Measurements from ENCODE around the gene ATP5F1A. TPM values are rescaled to one million over a fixed set of nuclear protein-coding genes. Genes with fewer than 3 reads are reported as not detected.

Gene ATP5F1A
- total RNA-seq, 2 experiments from 2014 or later = 284 to 285 TPM

DNA sequence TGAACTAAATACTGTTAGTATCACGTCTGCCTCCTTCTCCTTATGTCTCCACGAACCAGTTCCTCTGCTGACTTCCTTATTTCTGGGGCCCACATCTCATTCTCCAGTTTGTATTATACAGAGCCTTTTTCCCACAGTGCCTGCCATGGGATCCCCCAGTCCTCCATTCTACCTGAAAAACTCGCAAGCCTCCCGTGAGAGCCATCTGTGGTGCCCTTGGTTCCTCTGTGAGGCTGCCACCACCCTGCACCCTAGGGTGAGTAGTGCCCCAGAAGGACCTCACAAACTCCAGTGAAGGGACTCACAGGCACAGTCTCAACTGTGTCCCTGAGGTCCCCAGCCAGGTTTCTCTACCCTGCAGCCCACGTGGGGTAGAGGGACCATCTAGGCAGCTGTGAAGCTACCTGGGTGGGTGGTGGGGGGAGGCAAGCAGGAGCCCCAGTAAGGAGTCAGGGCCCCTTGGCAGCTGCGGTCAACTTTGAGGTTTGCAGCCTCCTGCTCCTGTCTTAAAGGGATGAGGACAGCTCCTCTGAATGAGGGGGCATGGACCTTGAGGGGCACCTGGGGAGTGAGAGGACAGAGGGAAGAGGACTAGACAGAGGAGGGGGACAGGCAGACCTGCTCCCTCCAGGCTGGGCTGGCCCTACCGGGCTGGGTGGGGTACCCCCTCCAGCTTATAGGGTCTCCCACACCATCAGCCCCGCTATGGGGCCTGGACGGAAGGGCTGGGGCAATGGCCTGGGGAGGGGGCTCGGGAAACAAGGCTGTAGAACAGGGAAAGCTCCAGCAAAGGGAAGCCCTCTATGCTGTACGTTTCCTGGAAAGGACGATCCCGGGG, 27.1 kb downstream of the ATP5F1A start:
- no peaks in the 10 kb centered on the region for H3K27me3 Mint-ChIP-seq
- no peaks in the 10 kb centered on the region for H3K36me3 Mint-ChIP-seq
- peak overlapping the region; percentile 73 for H3K27ac Mint-ChIP-seq
- H3K4me1 Mint-ChIP-seq = peaks cover 29% of the 10 kb centered on the region
- peak; percentile 44 for DNase-seq
- POLR2A ChIA-PET = interaction anchor here (0.9 to 2.3 kb wide), 7 partner anchors 10 to 384 kb away, joined by 3 to 10 read pairs (median 6); no protein-coding TSS in a partner anchor
- no peaks in the 10 kb centered on the region for H3K9me3 Mint-ChIP-seq
- ATAC-seq (ENCODE audit: low read depth) = peak; percentile 11
- peak overlapping the region; percentile 78 for H3K4me3 Mint-ChIP-seq

DNA sequence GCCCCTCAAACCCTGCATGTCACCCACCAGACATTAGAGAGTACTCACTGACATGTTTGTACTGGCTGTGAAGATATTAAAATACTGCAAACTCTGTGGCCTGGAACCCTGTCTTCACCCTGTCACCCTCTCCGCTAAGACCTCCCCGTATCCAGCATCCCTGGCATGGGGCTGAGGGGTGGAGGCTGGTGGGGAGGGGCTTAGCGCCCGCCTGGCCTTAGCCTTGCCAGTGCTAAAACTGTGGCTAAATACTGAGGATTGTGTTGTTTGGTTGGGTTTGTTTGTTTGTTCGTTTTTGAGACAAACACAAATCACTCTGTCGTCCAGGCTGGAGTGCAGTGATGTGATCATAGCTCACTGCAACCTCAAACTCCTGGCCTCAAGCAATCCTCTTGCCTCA, 27.9 kb downstream of the ATP5F1A start:
- Mint-ChIP-seq H3K4me3 (no peak overlapping the region), H3K4me1 (peaks cover 29% of the 10 kb centered on the region), H3K27ac (no peak overlapping the region), H3K9me3 (no peaks in the 10 kb centered on the region), H3K36me3 (no peaks in the 10 kb centered on the region), H3K27me3 (no peaks in the 10 kb centered on the region)
- no peak for DNase-seq
- POLR2A ChIA-PET = no interaction called here
- no peak for ATAC-seq (ENCODE audit: low read depth)

DNA sequence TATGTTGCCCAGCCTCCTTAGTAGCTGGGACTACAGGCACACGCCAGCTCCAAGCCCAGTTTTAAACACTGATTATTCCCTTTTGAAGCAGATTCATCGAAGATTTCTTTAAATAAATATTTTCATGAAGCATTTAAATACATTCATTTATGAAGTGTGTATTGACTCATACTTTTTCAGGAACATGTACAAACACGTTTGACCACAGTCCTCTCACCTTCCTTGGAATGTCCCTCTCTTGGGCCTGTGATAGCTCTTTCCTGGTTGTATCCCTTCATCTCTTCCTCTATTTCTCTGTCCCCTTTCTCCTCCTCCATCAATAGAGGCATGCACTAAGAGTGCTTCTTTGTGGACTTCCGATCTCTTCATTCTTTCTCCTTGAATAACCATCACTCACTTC, 28.6 kb downstream of the ATP5F1A start:
- ATAC-seq (ENCODE audit: low read depth) = no peak
- no peak overlapping the region for H3K4me3 Mint-ChIP-seq
- H3K27me3 Mint-ChIP-seq = no peaks in the 10 kb centered on the region
- no peaks in the 10 kb centered on the region for H3K36me3 Mint-ChIP-seq
- POLR2A ChIA-PET = no interaction called here
- no peak for DNase-seq
- peaks cover 29% of the 10 kb centered on the region for H3K4me1 Mint-ChIP-seq
- H3K27ac Mint-ChIP-seq = no peak overlapping the region
- H3K9me3 Mint-ChIP-seq = no peaks in the 10 kb centered on the region

DNA sequence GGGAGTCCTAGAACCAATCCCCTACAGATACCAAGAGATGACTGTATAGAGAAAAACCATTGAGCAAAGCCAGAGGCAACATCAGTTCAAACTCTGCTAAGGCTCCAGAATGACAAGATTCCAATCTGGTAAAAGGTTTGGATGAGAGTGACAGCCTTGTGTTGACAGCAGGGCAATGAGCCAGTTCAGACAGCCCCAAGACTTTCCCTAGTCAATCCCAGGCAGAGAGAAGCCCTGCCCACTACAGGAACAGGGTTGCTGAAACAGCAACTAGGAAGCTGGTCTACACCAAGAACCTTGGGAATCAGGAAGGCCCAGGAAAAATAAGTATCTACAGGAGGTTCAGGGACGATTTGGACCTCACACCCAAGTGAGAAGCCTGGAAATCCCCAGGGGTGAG, 29.3 kb downstream of the ATP5F1A start:
- Mint-ChIP-seq H3K4me1 (peaks cover 26% of the 10 kb centered on the region), H3K4me3 (no peak overlapping the region), H3K27ac (no peak overlapping the region), H3K36me3 (no peaks in the 10 kb centered on the region), H3K9me3 (no peaks in the 10 kb centered on the region), H3K27me3 (no peaks in the 10 kb centered on the region)
- no peak for ATAC-seq (ENCODE audit: low read depth)
- no peak for DNase-seq
- POLR2A ChIA-PET = no interaction called here

DNA sequence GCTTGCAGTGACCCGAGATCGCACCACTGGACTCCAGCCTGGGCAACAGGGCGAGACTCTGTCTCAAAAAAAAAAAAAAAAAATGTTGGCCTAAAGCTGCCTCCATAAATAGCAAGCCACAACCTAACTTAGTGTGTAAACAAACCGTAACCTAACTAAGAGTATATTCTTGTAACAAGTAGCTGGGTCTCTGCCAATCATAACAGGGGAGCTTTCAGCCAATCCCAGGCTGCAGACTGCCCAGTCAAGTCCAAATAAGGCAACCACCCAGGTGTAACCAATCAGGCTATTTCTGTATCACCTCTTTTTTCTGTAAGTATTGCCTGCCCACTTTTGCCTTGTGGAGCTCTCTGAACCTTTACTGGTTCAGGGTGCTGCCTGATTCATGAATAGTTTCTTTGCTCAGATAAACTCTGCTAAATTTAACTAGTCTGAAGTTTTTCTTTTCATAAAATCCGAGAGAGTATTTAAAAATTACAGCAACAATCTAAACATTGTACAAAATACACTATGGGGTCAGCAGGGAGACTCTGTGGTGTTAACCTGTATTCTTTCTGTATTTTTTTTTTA, 30.6 kb downstream of the ATP5F1A start:
- ATAC-seq (ENCODE audit: low read depth) (no peak), DNase-seq (no peak)
- Mint-ChIP-seq H3K4me1 (peaks cover 20% of the 10 kb centered on the region), H3K27me3 (no peaks in the 10 kb centered on the region), H3K9me3 (no peaks in the 10 kb centered on the region), H3K27ac (no peak overlapping the region), H3K4me3 (no peak overlapping the region), H3K36me3 (no peaks in the 10 kb centered on the region)
- POLR2A ChIA-PET = no interaction called here

DNA sequence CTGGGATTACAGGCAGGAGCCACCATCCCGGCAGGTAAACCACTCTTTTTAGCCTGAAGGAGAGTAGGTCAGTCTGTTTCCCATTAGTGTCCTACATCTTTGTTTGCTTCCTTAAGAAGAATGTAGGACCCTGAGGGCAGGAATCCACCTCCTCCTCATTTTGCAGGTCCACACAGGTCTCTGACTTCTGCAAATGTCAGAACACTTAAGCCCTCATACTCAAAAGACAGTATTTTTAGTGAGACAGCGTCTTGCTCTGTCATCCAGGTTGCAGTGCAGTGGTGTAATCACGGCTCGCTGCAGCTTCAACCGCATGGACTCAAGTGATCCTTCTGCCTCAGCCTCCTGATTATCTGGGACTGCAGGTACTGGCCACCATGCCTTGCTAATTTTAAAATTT, 35.3 kb downstream of the ATP5F1A start:
- H3K36me3 Mint-ChIP-seq = peaks cover 2% of the 10 kb centered on the region
- POLR2A ChIA-PET = no interaction called here

DNA sequence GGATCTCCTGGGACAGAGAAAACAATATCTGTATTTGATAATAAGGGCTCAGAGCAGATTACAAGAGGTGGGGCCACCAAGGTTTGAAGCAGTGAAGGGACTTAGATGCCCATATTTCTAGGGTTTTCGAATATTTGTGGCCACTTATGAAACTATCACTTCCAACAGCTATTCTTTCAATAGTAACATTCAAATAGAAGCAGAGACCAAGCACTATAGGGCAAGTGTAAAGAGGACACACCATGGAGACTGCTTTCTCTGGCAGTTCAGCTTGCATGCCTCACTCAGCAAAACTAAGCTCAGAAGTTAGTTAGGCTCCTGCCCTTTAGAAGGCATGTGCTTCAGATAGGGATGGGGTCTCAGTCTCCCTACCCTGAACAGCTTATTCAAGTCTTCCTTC, 36.3 kb downstream of the ATP5F1A start:
- POLR2A ChIA-PET = interaction anchor here (1.3 kb wide), 1 partner anchor 10 kb away, joined by 6 read pairs; the partner anchor contains the start of gene PSTPIP2
- Mint-ChIP-seq H3K27me3 (no peaks in the 10 kb centered on the region), H3K9me3 (no peaks in the 10 kb centered on the region), H3K27ac (no peak overlapping the region), H3K36me3 (peaks cover 2% of the 10 kb centered on the region), H3K4me1 (peaks cover 5% of the 10 kb centered on the region), H3K4me3 (no peak overlapping the region)
- no peak for DNase-seq
- no peak for ATAC-seq (ENCODE audit: low read depth)

More for the DNA sequence above, 35.3 kb downstream of the ATP5F1A start:
- Mint-ChIP-seq H3K9me3 (no peaks in the 10 kb centered on the region), H3K4me1 (peaks cover 5% of the 10 kb centered on the region), H3K4me3 (no peak overlapping the region), H3K27ac (no peak overlapping the region), H3K27me3 (no peaks in the 10 kb centered on the region)
- no peak for DNase-seq
- ATAC-seq (ENCODE audit: low read depth) = no peak

DNA sequence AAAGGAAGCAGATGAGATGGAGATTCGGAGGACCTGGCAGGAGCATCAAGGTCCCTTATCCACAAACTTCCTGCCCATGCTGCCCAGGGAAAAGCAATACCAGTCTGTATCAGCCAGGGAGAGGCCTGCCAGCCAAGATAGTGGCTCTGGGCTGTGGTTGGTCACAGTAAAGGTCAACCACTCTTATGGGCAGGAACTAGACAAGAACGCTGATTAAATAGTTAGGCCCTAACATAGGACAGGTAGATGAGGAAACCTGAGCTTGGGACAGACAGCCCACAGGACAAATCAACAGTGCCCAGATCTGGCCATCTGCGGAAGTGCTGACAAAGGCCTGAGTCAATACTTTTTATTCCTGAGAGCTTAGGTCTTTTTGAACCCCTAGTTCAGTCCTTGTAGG, 36.7 kb downstream of the ATP5F1A start:
- DNase-seq (no peak), ATAC-seq (ENCODE audit: low read depth) (no peak)
- H3K27me3 Mint-ChIP-seq = no peaks in the 10 kb centered on the region
- H3K9me3 Mint-ChIP-seq = no peaks in the 10 kb centered on the region
- POLR2A ChIA-PET = interaction anchor here (1.3 kb wide), 1 partner anchor 11 kb away, joined by 6 read pairs; the partner anchor contains the start of gene PSTPIP2
- H3K4me1 Mint-ChIP-seq = peaks cover 5% of the 10 kb centered on the region
- no peak overlapping the region for H3K4me3 Mint-ChIP-seq
- H3K36me3 Mint-ChIP-seq = peaks cover 2% of the 10 kb centered on the region
- H3K27ac Mint-ChIP-seq = no peak overlapping the region

DNA sequence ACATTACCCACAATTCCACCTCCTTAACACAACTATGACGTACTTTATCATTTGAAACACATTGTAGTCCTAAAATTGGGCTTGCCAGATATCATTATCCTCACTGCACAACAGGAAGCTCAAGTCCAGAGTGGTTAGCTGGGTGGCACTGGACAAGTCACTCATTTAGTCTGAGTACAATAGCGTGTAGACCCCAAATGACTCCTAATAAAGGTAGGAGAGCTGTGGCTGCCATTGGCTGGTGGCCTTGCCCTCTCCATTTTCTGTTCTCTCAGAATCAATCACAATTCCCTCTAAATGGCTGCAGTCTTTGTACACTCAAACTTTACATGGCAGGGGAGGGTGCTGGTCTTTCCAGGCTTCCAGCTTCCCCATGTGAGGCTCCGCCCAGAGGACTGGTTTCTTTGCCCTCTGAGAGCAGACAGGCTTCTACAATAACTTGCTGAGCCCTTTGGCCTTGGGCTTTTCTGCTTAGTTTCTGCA, 37.7 kb downstream of the ATP5F1A start:
- POLR2A ChIA-PET = no interaction called here
- Mint-ChIP-seq H3K4me1 (peaks cover 11% of the 10 kb centered on the region), H3K36me3 (peaks cover 2% of the 10 kb centered on the region), H3K4me3 (no peak overlapping the region), H3K27me3 (no peaks in the 10 kb centered on the region), H3K27ac (no peak overlapping the region), H3K9me3 (no peaks in the 10 kb centered on the region)
- ATAC-seq (ENCODE audit: low read depth) (no peak), DNase-seq (no peak)

DNA sequence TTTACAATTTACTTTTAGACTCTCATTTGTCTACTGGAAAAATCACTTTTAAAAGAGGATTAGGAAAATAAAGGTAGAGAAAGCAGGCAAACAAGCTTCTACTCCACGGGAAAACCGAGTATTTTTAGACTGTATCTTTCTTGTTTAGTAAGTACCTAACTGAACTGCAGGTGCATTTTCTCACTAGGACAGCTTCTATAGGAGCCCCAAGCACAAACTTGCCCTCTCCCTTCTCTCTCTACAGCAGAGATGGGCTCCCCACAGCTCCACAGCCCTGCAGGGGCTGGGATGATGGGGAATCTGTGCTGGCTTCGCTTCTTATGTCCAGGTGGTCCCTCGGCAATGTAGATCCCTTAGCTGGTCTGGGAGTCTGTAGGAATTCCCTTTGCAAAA, 42.3 kb downstream of the ATP5F1A start:
- peak overlapping the region; percentile 61 for H3K4me3 Mint-ChIP-seq
- POLR2A ChIA-PET = interaction anchor here (1.1 to 1.7 kb wide), 4 partner anchors 16 to 58 kb away, joined by 5 to 10 read pairs (median 6); partner anchors contain the start of genes ATP5F1A and PSTPIP2

DNA sequence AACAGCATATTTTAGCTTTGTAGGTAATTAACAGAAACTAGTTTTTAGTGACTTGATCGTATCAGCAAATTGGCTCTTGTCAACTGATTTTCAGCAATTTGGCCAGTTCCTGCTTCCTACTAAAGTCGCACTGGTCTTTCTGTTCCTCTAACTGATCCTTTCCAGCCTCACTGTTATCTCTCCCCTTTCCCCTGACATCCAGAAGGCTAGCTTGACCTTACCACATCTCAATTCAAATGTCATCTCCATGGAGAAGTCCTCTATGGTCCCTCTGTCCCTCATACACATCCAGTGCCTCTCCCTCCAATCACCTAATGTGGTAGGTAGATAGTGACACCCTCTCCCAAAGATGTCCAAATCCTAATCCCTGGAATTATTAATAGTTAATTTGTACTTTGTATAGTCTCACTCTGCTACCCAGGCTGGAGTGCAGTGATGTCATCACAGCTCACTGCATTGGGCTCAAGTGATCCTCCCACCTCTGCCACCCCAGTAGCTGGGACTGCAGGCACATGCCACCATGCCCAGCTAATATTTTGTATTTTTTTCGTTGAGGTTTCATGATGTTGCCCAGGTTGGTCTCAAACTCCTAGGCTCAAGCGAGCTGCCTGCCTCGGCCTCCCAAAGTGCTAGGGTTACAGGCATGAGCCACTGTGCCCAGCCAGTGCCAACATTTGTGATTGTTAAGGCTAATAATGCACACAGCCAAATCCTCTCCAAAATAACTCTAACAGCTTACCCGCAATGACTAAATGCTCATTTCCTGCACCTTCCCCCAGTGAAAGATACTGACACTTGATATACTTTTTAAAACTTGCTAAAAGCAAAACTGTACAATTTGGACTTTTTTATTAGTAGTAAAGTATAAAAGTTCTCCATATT, 42.9 kb downstream of the ATP5F1A start:
- Mint-ChIP-seq H3K4me1 (peaks cover 18% of the 10 kb centered on the region), H3K4me3 (peak overlapping the region; percentile 61)
- POLR2A ChIA-PET = interaction anchor here (1.1 to 1.7 kb wide), 4 partner anchors 16 to 57 kb away, joined by 5 to 10 read pairs (median 6); partner anchors contain the start of genes ATP5F1A and PSTPIP2

More for the DNA sequence above, 42.3 kb downstream of the ATP5F1A start:
- H3K27me3 Mint-ChIP-seq = no peaks in the 10 kb centered on the region
- H3K27ac Mint-ChIP-seq = peak overlapping the region; percentile 84
- peak; percentile 49 for ATAC-seq (ENCODE audit: low read depth)
- no peaks in the 10 kb centered on the region for H3K36me3 Mint-ChIP-seq
- no peak for DNase-seq
- H3K9me3 Mint-ChIP-seq = no peaks in the 10 kb centered on the region
- H3K4me1 Mint-ChIP-seq = peaks cover 18% of the 10 kb centered on the region

DNA sequence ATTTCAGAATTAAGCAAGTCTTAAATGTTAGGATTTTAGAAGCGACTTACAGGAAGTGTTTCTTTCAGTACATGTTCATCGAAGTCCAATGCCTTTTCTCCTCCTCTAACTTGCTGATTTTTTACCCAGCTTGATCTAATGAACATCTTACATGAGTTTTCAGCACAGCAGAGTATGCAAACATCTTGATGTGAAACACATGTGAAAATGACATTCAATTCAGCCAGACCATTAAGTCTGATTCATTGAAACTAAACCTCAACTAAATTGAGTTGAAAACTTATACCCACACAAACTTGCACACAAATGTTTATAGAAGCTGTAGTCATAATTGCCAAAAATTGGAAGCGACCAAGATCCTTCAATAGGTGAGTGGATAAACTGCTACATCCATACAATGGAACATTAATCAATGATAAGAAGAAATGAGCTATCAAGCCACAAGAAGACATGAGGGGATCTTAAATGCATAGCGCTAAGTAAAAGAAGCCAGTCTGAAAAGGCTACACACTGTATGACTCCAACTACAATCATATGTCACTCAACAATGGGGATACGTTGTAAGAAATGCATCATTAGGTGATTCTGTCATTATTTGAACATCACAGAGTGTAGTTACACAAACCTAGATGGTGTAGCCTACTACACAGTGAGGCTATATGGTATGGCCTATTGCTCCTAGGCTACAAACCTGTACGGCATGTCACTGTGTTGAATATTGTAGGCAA, 44.6 kb downstream of the ATP5F1A start:
- Mint-ChIP-seq H3K27ac (no peak overlapping the region), H3K4me1 (peaks cover 19% of the 10 kb centered on the region), H3K9me3 (no peaks in the 10 kb centered on the region), H3K4me3 (no peak overlapping the region), H3K36me3 (no peaks in the 10 kb centered on the region), H3K27me3 (no peaks in the 10 kb centered on the region)
- DNase-seq = no peak
- POLR2A ChIA-PET = no interaction called here
- no peak for ATAC-seq (ENCODE audit: low read depth)

More for the DNA sequence above, 42.9 kb downstream of the ATP5F1A start:
- Mint-ChIP-seq H3K36me3 (no peaks in the 10 kb centered on the region), H3K27me3 (no peaks in the 10 kb centered on the region), H3K9me3 (no peaks in the 10 kb centered on the region), H3K27ac (peak overlapping the region; percentile 84)
- ATAC-seq (ENCODE audit: low read depth) (peak; percentile 80), DNase-seq (no peak)
